Activated T-helper 17 cell treated with anti-CD3 and anti-CD28 coated beads, Interleukin-2, amount 50 U/mL, for 72 hours (primary cell): Measurements from ENCODE around the gene PNPLA3. TPM values are rescaled to one million over a fixed set of nuclear protein-coding genes. Genes with fewer than 3 reads are reported as not detected.

Experiments used
- ATAC-seq: fragments of 150-1000 bp; cut with Tn5 transposase; replicated peaks from 2 replicates; pipeline ENCODE4 v1.10.0; 2021; ENCODE audit warnings: mild to moderate bottlenecking, moderate library complexity
- H3K27ac Mint-ChIP-seq: one replicate; pipeline ENCODE4 v1.8.0; 2022; ENCODE audit warnings: mixed read lengths
- H3K27me3 Mint-ChIP-seq: one replicate; pipeline ENCODE4 v1.8.0; 2022; ENCODE audit warnings: mixed read lengths
- H3K36me3 Mint-ChIP-seq: one replicate; pipeline ENCODE4 v1.8.0; 2022; ENCODE audit warnings: low read depth, mild to moderate bottlenecking, mixed read lengths
- H3K4me1 Mint-ChIP-seq: one replicate; pipeline ENCODE4 v1.8.0; 2022; ENCODE audit warnings: mixed read lengths
- H3K4me3 Mint-ChIP-seq: one replicate; pipeline ENCODE4 v1.8.0; 2022; ENCODE audit warnings: mild to moderate bottlenecking, mixed read lengths
- H3K9me3 Mint-ChIP-seq: one replicate; pipeline ENCODE4 v1.8.0; 2022; ENCODE audit warnings: mixed read lengths
- total RNA-seq, 2 donors: library from RNA; stranded (reverse); gene quantifications; one replicate each; pipeline ENCODE4 v1.2.3, GENCODE V29; 2022

Gene PNPLA3
- under 1 TPM; 0.13 to 0.16 TPM for total RNA-seq

GRCh38 chr22:43923631-43924464, at the start of gene PNPLA3:
Gene PNPLA3 (plus strand): TSS chr22:43923805. CDS start chr22:43923912, 107 bp downstream.
- peak; percentile 97 for ATAC-seq
- H3K4me3 Mint-ChIP-seq = peak within 1 kb of the TSS; percentile 73
- H3K36me3 Mint-ChIP-seq = no peaks in the 10 kb centered on the region
- H3K4me1 Mint-ChIP-seq = peaks cover 4% of the 10 kb centered on the region
- H3K27me3 Mint-ChIP-seq = peaks cover 12% of the 10 kb centered on the region
- peak within 1 kb of the TSS; percentile 32 for H3K27ac Mint-ChIP-seq
- H3K9me3 Mint-ChIP-seq = no peaks in the 10 kb centered on the region

- ATAC-seq = no peak
- Mint-ChIP-seq H3K36me3 (no peaks in the 10 kb centered on the region), H3K4me1 (no peaks in the 10 kb centered on the region), H3K9me3 (no peaks in the 10 kb centered on the region), H3K27me3 (peaks cover 37% of the 10 kb centered on the region), H3K27ac (no peak overlapping the region), H3K4me3 (no peak overlapping the region)
Measured at GRCh38 chr22:43876866-43877509, 46.6 kb upstream of the PNPLA3 start.

GRCh38 chr22:43878079-43878795, 45.4 kb upstream of the PNPLA3 start:
- H3K27me3 Mint-ChIP-seq = peaks cover 37% of the 10 kb centered on the region
- H3K9me3 Mint-ChIP-seq = no peaks in the 10 kb centered on the region
- no peak overlapping the region for H3K4me3 Mint-ChIP-seq
- no peak for ATAC-seq
- no peaks in the 10 kb centered on the region for H3K36me3 Mint-ChIP-seq
- no peak overlapping the region for H3K27ac Mint-ChIP-seq
- no peaks in the 10 kb centered on the region for H3K4me1 Mint-ChIP-seq

GRCh38 chr22:43878831-43879550, 44.6 kb upstream of the PNPLA3 start:
- no peak overlapping the region for H3K27ac Mint-ChIP-seq
- H3K9me3 Mint-ChIP-seq = no peaks in the 10 kb centered on the region

GRCh38 chr22:43879901-43880540, 43.6 kb upstream of the PNPLA3 start:
- Mint-ChIP-seq H3K9me3 (no peaks in the 10 kb centered on the region), H3K36me3 (no peaks in the 10 kb centered on the region), H3K4me1 (no peaks in the 10 kb centered on the region), H3K27ac (no peak overlapping the region), H3K27me3 (peaks cover 22% of the 10 kb centered on the region), H3K4me3 (no peak overlapping the region)
- no peak for ATAC-seq

More at GRCh38 chr22:43878831-43879550, 44.6 kb upstream of the PNPLA3 start:
- Mint-ChIP-seq H3K4me1 (no peaks in the 10 kb centered on the region), H3K27me3 (peaks cover 30% of the 10 kb centered on the region), H3K36me3 (no peaks in the 10 kb centered on the region), H3K4me3 (no peak overlapping the region)
- no peak for ATAC-seq

GRCh38 chr22:43880541-43880991, 43.0 kb upstream of the PNPLA3 start:
- Mint-ChIP-seq H3K4me3 (no peak overlapping the region), H3K36me3 (no peaks in the 10 kb centered on the region), H3K27ac (no peak overlapping the region), H3K27me3 (peaks cover 22% of the 10 kb centered on the region), H3K9me3 (no peaks in the 10 kb centered on the region), H3K4me1 (no peaks in the 10 kb centered on the region)
- ATAC-seq = no peak

- no peak overlapping the region for H3K27ac Mint-ChIP-seq
- no peak for ATAC-seq
- no peaks in the 10 kb centered on the region for H3K36me3 Mint-ChIP-seq
- H3K27me3 Mint-ChIP-seq = peaks cover 18% of the 10 kb centered on the region
- H3K4me1 Mint-ChIP-seq = no peaks in the 10 kb centered on the region
- H3K4me3 Mint-ChIP-seq = no peak overlapping the region
- no peaks in the 10 kb centered on the region for H3K9me3 Mint-ChIP-seq
Measured at GRCh38 chr22:43881091-43882061, 42.2 kb upstream of the PNPLA3 start.

GRCh38 chr22:43882122-43882767, 41.4 kb upstream of the PNPLA3 start:
- Mint-ChIP-seq H3K36me3 (no peaks in the 10 kb centered on the region), H3K4me1 (no peaks in the 10 kb centered on the region), H3K27me3 (peaks cover 26% of the 10 kb centered on the region), H3K4me3 (no peak overlapping the region), H3K9me3 (no peaks in the 10 kb centered on the region), H3K27ac (no peak overlapping the region)
- ATAC-seq = no peak

- H3K27ac Mint-ChIP-seq = no peak overlapping the region
- ATAC-seq = peak; percentile 77
- H3K27me3 Mint-ChIP-seq = peaks cover 25% of the 10 kb centered on the region
- no peaks in the 10 kb centered on the region for H3K4me1 Mint-ChIP-seq
- no peaks in the 10 kb centered on the region for H3K9me3 Mint-ChIP-seq
- H3K4me3 Mint-ChIP-seq = no peak overlapping the region
- no peaks in the 10 kb centered on the region for H3K36me3 Mint-ChIP-seq
Measured at GRCh38 chr22:43883012-43883661, 40.5 kb upstream of the PNPLA3 start.

- no peak overlapping the region for H3K27ac Mint-ChIP-seq
- no peak overlapping the region for H3K4me3 Mint-ChIP-seq
- peaks cover 25% of the 10 kb centered on the region for H3K27me3 Mint-ChIP-seq
- no peaks in the 10 kb centered on the region for H3K36me3 Mint-ChIP-seq
- no peaks in the 10 kb centered on the region for H3K4me1 Mint-ChIP-seq
- no peak for ATAC-seq
- H3K9me3 Mint-ChIP-seq = no peaks in the 10 kb centered on the region
Measured at GRCh38 chr22:43883719-43884415, 39.7 kb upstream of the PNPLA3 start.

GRCh38 chr22:43884600-43885318, 38.8 kb upstream of the PNPLA3 start:
- Mint-ChIP-seq H3K27me3 (peaks cover 28% of the 10 kb centered on the region), H3K27ac (no peak overlapping the region), H3K9me3 (no peaks in the 10 kb centered on the region), H3K36me3 (no peaks in the 10 kb centered on the region), H3K4me1 (no peaks in the 10 kb centered on the region), H3K4me3 (no peak overlapping the region)
- peak; percentile 46 for ATAC-seq
